Left renal pelvis (tissue), 4 donors: ENCODE data around the gene PAM. TPM values are rescaled to one million over a fixed set of nuclear protein-coding genes. Genes with fewer than 3 reads are reported as not detected.
A peak's percentile ranks its signal among the peaks of the same experiment; 100 is the strongest.

Experiments used
- DNase-seq, 4 donors: peaks; one replicate each; pipeline ENCODE4 v3.0.0-alpha.2; 2013; ENCODE audit warnings: low read depth in 4 of 4, low spot score in 3 of 4
- polyA plus RNA-seq, 4 donors: library from polyadenylated mRNA; unstranded; fragments of 120-200 nt; gene quantifications; one replicate each; pipeline ENCODE4 v1.2.1, GENCODE V29; 2013; ENCODE audit not compliant: insufficient read length in 4 of 4

Gene PAM
- polyA plus RNA-seq, 4 donors, result 182 to 323 (median 259) TPM

DNA sequence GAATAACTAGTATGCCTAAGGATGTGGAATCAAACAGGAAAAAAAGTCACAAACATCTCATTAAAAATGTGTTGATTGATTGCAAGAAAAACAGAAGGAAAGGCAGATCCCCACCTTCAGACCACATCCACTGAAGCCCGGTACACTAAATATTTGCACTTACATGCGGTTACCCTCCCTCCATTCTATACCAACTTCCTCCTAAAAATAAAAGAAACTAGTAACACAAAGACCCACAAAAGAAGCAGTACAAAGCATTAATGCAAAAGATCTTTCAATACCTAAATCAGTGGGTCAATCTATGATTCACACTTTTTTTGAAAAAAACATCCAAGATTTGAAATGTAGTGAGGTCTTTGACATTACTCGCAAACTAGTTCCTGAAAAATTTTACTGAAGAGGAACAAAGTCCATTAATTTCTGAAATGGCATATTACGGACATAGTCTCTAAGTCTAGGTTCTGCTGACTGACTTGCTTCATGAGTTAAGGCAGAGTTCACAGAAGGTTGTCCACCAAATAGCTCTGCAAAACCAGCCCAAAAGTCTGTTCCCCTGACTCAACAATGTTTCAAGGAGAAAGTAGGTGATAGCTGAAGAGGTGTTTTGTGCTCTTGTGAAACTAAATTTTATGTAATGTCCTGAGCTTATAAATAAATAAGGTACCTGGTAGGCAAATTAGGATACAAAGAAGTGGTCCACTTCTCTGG, 100.7 kb downstream of the PAM start:
- DNase-seq, result no peak

DNA sequence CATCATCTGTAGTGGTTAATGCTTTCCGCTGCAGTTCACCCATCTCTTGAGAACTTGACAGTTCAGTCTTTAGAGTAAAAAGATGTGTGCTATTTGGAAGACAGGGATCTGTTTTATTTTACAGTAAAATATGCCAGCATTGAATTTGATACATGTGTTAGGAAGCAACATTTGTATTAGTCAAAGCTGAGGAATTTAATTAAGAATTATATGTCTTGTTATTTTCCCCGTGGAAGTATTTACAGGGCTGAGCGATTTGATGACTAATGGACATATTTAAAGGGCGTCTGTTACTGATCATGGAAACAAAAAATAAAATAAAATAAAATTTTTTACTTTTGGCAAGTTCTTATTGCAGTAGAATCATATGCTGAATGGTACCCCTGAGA, 101.3 kb downstream of the PAM start:
- no peak for DNase-seq

DNA sequence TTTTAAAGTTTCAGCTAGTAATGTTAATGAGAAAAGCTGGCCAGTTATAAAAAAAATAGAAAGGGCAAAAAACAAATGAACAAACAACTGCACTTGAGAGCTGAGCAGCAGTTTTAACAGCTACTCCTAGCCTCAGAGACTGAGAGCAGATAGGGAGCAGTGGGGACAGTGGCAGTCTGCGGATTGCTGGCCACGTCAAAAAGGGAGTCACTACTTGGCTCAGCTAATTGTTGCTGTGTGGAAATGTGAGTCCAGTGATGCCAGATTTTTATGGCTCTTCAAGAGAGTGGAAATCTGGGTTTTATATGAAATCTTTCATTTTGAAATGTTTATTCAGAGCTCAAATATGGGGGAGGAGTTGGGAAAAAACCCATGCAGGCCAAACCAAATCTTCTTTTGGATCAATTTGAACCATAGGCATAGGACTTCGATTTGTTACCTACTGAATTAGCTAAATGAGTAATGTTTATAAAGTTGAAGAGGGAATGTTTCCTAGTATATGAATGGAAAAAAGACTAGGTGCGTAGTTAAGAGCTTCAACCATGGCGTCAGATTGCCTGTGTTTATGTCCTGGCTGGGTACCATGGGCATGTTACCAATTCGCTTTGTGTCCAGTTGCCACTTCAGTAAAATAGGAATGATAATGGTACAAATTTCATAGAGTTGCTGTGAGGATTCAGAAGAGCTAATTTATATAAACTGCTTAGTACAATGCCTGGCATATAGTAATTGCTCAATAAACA, 102.1 kb downstream of the PAM start:
- DNase-seq, result no peak

DNA sequence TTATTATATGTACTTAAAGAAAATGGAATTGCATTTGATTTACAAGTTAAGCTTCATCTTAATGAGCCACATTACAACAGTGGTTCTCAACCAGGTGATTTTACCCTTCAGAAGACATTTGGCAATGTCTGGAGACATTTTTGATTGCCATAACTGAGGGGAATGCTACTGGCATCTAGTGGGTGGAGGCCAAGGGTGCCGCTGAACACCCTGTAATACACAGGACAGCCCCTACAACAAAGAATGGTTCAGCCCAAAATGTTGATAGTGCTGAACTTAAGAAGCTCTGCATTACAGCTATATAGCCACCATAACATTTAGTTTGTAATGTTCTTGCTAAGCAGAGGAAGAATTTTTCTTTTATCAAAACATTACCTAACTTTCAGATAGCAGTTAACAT, 103.1 kb downstream of the PAM start:
- no peak for DNase-seq

DNA sequence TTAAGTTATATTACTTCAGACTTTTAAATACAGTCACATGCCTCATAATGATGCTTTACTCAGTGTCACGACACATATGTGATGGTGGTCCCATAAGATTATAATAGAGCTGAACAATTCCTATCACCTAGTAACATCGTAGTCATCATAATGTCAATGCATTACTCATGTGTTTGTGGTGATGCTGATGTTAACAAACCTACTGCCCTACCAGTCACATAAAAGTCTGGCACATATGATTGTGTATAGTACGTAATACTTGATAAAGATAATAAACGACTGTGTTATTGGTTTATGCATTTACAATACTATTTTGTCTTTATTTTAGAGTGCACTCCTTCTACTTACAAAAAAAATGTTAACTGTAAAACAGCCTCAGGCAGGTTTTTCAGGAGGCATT, 103.7 kb downstream of the PAM start:
- DNase-seq, result no peak

DNA sequence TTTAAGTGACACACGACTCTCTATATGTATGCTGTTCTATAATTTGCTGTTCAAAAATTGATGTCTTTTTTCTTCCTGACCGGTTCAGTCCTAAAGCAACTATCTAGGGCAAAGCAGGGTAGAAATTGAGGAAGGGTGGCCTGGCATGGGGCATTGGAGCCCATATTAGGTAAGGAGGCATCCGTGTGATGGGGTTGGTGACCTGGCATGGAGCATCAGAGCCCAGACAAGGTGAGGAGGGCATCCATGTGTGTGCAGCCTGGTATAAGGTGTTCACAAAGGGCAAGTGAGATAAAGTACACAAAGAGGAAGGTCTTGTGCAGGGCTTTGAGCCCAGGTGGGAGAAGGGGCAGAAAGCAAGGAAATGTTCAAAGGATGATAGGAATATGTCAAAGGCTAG, 104.9 kb downstream of the PAM start:
- DNase-seq, result no peak

DNA sequence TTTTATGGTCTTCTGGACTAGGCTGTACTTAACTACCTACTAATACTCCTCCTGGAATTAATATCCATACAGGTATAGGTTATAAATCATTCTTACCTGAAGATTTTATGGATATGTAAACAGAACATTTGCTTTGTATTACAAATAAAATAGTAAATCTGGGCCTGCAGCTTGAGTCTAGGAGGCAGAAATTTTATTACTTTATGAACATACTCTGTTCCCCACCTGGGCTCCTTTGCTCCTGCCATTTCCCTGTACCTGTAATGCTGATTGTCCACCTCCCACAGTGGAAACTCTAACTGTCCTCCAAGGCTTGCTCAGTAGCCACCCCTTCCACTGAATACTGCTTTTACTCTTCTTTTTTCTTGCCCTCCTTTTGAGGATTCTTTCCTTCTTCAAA, 108.0 kb downstream of the PAM start:
- DNase-seq, result no peak

DNA sequence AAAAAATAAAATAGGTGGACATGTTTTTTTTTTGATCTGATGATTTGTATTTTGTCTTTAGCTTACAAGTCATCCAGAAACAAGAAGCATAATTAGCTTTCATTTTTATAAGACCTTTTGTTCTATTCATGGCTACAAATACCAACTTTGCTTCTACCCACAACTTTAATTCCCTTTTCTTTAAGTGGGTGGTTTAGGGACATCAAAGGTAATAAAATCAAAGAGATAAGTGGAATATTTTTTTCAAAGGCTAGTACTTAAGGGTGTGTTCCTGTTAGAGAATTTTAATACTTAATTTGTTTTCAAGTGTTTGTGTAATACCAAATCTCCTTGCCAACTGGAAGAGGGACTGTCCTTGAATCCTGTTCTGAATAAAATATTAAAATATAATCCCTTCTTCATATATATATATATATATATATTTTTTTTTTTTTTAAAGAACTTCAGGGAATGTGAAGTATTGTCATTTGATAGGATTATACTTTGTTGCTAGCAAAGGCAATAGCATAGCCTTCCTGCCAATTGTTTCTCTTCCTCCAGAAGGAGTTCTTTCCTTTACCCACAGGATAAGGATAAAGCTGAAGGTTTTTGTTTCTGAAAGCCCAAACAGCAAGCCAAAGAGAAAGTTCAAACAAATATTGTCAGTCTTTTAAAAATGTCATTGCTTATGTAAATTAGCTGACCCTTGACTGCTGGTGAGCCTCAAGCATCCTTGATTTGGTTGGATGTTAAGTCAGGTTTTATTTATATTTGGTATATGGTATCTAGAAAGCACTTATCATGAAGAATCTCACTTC, 108.9 kb downstream of the PAM start:
- no peak for DNase-seq

DNA sequence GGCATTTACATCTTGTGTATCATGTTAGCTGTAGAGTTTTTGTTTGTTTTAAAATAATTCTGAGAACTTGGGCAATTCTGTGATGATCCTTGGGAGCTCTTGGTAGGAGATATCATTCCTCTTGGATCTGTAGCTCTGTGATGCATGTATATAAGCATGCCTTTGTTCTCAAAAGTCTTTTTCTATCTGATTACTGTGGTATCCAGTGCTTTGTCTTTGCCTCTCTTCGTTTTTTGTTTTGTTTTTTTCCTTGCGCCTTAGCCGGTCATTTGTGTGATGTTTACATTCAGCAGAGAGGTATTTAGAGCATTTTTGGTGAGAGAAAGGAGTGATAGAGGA, 110.0 kb downstream of the PAM start:
- no peak for DNase-seq

DNA sequence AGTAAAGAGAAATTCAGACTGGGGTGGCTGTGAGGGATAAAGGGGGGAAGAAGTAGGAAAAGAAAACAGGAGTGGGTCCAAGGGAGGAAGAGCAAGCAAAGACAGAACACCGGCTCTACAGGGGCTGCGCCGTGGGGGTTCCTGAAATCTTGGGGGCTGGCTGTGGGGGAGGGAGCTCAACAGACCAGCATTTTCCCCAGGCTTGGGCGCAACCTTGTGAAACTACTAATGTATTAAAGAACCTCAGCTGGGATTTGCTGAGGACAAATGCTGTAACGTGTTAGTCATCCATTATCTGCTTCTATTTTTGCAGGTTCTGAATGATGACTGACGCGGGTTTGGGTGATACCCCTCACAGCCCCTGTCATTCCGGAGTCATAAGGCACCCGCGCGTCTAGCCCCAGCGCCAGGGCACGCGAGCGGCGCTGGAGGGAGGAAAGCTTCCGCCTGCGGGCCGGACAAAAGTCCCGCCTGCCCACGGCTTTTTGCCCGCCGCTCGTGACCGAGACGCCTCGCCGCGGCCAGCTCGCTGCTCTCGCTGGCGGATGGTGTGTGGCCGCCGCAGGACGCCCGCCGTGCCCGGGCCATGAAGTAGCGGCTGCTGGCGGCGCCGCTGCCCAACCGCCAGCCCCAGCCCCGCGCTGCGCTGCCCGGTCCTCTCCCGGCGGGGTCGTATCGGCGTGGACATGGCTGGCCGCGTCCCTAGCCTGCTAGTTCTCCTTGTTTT, 110.6 kb downstream of the PAM start:
- peak; percentile 60 to 75 (median 62) for DNase-seq

DNA sequence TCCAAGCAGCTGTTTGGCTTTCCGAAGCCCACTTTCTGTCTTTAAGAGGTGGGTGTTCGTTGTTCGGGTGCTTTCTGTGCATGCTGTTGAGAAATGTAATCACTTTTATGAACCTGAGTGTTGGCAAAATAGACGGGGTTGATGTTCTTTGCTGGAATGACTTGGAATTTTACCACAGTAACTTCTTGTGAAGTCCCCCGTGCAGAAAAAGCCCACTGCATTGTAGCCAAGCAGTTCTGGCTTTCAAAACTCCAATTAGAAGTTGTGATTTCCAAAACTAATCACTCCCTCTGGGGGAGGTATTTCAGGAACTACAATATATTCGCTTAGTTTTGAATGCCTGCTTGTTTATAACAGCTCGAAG, 111.1 kb downstream of the PAM start:
- peak in 3 of 4 donors; percentile 48 to 53 (median 51) for DNase-seq

DNA sequence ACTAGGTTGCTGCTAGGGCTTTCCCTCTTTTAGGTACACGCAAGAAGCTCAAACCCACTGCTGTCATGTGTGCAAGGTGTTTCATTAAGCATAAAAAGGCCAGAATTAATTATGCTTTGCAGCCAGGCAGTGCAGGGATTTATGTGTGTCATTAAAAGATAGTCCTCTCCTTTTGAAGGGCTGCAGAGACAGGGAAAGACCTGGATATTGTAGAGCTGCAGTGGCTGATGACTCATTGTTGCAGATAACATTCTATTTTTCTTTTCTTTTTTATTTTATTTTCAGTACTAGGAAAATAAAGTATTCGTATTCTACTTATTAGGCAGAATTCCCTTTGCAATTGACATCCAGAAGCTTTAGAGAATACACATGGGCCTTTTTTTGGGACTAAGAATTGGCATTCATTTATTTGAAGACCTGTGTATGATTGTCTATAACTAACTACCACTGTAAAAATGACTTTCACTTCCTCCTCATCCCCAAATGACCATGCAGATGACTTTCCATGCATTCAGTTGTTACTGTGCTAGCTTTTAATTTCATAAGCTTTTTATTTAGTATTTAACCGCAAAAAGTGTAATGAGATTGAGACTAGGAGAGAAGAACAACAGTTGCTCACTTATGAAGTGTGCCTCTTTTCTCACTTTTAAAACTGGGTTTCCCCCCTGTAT, 113.0 kb downstream of the PAM start:
- DNase-seq, result no peak

DNA sequence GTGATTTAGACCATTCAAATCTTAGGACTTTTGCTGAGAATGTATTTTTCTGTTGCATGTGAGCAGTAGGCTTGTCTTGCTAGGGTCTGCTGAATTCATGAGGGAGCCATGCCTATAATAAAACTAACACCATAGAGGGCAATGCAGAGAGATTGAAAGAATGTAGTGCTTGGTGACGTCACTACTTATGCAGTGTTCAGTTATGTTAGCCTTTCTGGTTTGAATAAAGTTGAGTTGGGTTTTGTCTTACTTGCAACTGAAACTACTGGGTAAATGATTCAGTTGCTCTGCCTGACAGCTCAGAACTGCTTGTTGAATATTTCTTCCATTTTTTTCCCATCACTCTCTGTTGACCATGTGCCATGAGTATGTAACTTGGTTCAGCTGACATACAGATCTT, 114.1 kb downstream of the PAM start:
- DNase-seq, result no peak

DNA sequence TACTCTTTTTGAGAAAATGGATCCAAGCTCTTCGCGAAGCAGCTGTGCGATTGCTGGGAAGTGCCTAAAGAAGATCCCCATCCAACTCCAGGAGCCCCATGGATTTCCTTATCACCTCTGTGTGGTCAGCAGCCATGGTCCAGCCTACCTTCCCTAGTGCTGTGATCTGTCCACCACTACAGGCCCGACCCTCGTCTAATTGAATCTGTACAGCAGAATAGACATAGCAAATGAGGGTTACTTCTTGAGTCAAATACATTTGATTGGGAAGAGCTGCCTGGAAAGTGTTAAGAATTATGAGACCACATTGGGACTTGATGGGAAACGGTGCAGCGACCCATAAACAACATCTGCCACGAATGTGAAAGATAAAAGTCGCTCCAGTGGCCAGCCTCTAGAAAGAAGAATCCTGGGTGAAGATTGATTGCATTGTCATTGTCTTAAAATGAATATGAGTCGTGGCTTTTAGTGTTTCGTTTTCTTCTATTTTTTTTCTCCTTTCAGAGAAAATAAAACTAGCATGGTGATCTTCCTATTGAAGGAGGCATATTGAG, 118.4 kb downstream of the PAM start:
- no peak for DNase-seq

DNA sequence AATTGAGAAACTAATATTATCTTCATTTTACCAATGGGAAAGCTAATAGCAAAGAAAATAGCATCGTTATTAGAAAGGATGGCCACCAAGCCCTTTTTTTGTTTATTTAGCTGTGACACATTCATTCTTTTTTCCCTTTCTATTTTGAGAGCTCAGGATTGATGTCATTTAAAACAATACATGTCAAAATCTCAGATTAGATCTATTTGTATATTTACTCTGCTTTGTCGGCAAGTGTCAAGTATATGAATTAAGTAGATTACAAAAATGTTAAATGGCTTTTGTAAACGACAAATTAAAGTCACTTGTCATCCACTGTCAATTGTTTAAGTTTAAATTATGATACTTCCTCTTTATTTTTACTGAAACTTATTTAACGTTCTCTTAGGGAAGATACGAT, 118.9 kb downstream of the PAM start:
- DNase-seq, result no peak

DNA sequence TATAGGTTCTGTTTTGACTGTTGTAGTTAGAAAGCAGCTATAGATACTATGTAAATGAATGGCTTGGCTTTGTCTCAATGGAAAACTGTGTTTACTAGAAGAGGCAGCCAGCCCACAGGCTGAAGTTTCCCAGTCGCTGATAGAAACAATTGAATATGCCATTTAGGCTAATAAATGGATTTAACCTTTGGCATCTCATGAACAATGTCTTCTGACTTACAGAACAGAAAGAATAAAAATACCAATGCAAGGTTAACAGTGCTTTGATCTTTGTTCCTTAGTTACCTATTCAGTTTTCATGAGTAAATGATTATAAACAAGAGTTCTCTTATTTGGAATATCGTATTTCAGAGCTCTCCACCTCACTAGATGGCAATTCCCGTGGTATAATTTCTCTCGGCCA, 120.6 kb downstream of the PAM start:
- no peak for DNase-seq

DNA sequence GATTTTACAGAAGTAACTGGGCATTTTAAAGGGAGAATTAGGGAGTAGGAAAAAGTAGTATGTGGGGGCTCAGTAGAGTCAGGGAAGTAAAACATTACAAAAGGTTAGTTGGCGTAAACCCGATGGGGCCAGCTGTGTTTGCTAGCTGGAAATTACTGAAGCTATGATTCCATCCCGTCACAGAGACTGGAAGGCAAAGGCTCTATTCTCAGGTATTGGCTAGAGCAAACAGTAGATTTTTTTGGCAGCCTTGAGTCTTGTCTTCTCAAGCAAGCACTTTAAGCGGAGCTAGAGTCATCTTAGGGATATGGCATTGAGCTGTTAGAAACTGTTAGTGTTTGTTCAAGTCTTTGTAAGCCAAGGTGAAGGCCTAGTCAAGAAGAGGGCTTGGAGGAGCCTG, 121.5 kb downstream of the PAM start:
- DNase-seq, result no peak

DNA sequence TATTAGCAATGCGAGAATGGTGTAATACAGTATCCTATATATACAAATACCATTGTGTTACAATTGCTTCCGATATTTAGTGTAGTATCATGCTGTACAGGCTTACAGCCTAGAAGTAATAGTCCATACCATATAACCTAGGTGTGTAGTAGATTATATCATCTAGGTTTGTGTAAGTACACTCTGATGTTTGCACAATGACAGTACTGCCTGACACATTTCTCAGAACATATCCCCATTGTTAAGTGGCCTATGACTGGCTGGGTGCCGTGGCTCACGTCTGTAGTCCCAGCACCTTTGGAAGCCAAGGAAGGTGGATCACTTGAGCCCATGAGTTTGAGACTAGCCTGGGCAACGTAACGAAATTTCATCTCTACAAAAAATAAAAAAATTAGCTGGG, 124.6 kb downstream of the PAM start:
- no peak for DNase-seq

DNA sequence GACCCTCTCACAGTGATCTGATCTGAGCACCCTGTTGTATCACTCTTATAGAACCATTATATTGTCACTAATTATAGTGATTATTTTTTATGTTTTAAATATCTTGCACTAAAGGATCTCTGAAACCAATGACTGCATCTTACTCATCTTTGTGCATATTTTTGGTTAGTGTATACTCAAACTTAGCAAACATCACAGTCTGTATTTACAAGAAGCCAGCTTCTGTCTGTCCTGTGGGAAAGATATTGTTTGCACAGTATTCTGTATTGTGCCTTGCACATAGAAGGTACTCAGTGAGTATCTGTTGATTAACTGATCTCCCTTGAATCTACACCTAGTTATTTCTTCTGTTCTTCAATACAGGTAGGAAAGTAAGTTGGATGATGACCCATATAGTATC, 131.5 kb downstream of the PAM start:
- no peak for DNase-seq

DNA sequence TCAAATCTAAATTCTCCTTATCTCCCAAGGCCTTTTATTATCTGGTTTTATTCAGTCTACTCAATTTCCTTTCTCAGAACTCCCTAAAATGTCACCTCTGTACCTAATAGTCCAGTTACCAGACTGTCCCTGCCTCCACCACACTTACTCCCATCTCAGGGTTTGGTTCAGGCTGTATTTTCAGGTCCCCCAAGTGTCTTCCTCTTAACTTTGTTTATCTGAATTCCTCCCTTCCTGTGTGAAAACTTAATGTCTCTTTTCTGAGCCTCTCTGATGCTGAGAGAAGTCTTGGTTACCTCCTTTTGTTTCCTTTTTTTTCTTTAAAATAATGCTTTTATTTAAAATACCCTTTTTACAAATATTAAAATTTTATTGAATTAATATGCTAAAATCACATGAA, 133.4 kb downstream of the PAM start:
- DNase-seq, result no peak
